Fibroblast of mammary gland (primary cell): Measurements from ENCODE around the gene VGLL2.

Source experiments
- DNase-seq: peaks from one replicate; pipeline ENCODE4 v3.0.0-alpha.2; 2010; ENCODE audit warnings: low read depth
- H3K4me3 ChIP-seq: 2 replicates; pipeline ENCODE4 v1.5.1; 2011; ENCODE audit warnings: low read depth, mild to moderate bottlenecking, low read length, moderate library complexity; ENCODE audit not compliant: control insufficient read depth
- TF ChIP-seq, protein P1 (sequence below): conservative IDR thresholded peaks from 2 replicates; pipeline ENCODE4 v1.5.1; 2011; ENCODE audit warnings: low read depth, low read length, inconsistent platforms; ENCODE audit not compliant: control insufficient read depth, insufficient read depth

VGLL2 gene

DNA sequence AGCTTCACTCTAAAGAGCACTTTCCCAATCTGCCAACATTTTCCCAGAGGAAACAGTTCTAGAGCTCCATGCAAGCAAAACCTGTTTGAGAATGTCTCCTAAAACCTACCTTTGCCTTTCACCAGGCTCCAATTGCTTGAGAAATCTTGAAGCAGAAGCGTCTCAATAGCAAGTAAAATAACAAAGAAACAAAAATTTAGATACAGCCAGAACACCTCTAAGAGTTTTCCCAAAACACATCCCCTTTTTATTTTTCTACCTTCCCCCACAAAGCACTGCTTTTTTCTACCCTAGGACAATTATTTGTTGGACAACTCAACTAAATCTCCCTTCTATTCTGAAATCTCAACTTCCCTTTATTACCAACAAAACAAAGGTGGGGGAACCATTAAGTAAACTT, 3.6 kb downstream of the VGLL2 start:
- no peak overlapping the region for H3K4me3 ChIP-seq
- TF ChIP-seq, protein P1, sequence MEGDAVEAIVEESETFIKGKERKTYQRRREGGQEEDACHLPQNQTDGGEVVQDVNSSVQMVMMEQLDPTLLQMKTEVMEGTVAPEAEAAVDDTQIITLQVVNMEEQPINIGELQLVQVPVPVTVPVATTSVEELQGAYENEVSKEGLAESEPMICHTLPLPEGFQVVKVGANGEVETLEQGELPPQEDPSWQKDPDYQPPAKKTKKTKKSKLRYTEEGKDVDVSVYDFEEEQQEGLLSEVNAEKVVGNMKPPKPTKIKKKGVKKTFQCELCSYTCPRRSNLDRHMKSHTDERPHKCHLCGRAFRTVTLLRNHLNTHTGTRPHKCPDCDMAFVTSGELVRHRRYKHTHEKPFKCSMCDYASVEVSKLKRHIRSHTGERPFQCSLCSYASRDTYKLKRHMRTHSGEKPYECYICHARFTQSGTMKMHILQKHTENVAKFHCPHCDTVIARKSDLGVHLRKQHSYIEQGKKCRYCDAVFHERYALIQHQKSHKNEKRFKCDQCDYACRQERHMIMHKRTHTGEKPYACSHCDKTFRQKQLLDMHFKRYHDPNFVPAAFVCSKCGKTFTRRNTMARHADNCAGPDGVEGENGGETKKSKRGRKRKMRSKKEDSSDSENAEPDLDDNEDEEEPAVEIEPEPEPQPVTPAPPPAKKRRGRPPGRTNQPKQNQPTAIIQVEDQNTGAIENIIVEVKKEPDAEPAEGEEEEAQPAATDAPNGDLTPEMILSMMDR = no peak
- DNase-seq = no peak

DNA sequence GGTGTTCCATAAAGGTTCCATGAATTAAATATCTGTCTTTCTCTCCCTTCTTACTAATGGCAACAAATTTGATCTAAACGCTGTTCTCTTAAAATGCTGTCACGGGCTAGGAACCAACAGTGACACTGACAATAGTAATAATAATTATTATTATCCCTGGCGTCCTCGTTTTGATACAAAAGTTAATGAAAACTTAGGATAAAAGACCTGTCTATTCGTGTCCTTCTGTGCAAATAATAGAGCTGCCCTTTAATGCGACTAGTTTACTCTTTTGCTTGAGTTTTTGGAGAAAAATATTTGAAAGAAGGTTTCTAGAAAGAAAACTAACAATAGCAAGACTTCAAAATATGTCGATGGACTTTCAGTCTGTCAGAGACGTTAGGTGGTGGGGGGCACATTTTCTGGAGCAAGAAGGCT, 4.3 kb downstream of the VGLL2 start:
- no peak overlapping the region for H3K4me3 ChIP-seq
- TF ChIP-seq, protein P1 = no peak
- no peak for DNase-seq

DNA sequence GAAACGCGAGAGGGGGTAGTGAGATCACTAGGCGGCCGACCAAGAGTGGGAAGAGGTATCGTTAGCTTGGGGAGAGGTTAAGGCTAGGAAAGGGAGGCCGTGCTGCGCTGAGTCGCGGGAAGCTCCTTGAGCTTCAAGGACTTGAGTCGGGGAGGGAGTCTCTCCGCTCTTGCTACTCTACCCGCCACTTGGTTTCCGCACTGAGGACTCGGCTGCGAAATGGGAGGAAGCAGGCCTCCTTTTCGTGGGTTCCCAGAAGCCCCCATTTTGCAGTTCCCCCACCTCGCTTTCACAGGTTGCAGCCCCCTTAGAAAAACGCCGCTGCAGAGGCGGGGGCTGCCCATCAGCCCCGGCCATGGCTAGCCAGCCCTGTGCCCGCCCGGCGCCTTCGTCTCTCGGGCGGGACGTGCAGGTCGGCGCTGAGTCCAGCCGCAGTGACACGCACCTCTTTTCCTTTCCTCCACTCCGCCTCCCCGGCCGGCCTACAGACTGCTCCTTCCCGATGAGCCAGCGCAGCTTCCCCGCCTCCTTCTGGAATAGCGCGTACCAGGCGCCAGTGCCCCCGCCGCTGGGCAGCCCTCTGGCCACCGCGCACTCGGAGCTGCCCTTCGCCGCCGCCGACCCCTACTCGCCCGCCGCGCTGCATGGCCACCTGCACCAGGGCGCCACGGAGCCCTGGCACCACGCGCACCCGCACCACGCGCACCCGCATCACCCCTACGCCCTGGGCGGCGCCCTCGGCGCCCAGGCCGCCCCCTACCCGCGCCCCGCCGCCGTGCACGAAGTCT, 4.9 kb downstream of the VGLL2 start:
- peak; percentile 17 for DNase-seq
- H3K4me3 ChIP-seq = no peak overlapping the region
- TF ChIP-seq, protein P1 = no peak

DNA sequence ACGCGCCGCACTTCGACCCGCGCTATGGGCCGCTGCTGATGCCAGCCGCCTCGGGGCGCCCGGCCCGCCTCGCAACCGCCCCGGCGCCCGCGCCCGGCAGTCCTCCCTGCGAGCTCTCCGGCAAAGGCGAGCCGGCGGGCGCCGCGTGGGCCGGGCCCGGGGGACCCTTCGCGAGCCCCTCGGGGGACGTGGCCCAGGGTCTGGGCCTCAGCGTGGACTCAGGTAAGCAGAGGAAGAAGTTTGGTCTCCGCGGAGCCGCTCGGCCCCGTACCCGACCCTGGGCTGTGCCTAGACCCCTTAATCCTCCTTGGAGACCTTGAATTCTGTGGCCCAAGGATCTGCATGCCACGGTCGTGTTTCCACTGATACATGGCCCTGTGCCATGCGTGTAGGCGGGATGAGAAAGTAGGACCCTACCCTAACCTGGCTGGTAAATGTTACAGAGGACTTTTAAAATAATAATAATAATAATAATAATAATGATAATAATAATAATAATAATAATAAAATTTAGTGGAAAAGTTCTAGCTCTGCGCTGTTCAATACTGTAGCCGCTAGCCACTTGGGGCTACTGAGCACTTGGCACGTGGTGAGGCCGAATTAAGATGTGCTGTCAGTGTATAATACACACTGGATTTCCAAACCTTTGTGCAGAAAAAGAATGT, 5.6 kb downstream of the VGLL2 start:
- H3K4me3 ChIP-seq = no peak overlapping the region
- DNase-seq = no peak
- TF ChIP-seq, protein P1 = no peak

DNA sequence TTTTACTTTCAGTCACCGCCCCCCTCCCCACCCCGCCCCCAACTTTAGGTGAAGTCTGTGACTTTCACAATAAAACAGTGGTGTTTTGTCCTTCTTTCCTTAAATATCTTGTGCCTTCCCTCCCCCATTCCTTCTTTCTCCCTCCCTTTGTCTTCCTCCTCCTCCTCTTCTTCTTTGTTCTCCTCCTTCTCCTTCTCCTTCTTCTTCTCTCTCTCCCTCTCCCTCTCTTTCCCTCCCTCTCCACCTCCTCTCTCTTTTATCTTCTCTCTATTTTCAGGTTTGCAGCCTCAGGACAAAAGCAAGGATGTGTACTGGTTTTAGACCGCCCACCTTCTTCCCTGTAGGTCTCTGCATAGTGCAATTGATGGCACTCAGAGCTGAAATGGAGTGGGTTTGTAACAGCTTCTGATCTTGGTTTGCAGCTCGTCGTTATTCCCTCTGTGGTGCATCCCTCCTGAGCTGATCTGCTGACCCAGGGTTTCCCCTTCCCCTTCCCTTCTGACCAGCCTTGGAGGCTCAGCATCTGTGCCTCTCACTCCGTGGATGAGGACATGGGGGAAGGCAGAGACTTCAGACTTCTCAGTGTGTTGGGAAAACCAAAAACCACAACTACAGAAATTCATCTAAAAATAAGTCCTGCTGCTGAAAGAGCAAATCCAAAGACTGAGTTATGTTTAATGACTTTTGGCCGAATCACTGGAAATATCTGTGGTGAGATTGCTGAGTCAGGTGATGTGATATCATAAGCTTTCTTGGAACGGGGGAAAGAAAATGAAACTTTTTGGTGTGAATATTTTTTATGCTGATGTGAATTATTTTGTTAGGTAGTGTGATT, 6.9 kb downstream of the VGLL2 start:
- DNase-seq = peak; percentile 18
- TF ChIP-seq, protein P1 = no peak
- H3K4me3 ChIP-seq = no peak overlapping the region

DNA sequence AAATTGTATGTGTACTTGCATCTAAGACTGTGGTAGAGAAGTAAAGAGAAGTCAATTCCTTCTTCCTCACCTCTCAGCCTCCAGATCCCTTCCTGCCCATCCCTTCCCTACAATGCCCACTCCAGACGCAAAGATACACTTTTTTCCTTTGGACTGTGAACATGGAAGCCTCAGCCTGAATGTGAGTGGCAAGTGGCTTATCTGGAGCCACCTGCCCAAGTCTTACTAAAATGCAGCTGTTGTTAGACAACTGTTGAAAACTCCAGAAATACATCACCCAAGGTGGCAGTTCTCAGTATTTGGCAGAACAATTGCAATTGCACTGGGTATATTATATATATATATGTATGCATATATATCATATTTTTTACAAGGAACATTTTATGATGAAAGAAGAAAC, 7.5 kb downstream of the VGLL2 start:
- TF ChIP-seq, protein P1 = no peak
- no peak overlapping the region for H3K4me3 ChIP-seq
- no peak for DNase-seq
